HG03571 (cell line): ENCODE measurements around the gene KLF2.

ENCODE experiments used
- ATAC-seq: cut with Tn5 transposase; IDR thresholded peaks from one replicate; pipeline ENCODE4 v1.9.1; 2021; ENCODE audit not compliant: unreplicated experiment

KLF2 gene

DNA sequence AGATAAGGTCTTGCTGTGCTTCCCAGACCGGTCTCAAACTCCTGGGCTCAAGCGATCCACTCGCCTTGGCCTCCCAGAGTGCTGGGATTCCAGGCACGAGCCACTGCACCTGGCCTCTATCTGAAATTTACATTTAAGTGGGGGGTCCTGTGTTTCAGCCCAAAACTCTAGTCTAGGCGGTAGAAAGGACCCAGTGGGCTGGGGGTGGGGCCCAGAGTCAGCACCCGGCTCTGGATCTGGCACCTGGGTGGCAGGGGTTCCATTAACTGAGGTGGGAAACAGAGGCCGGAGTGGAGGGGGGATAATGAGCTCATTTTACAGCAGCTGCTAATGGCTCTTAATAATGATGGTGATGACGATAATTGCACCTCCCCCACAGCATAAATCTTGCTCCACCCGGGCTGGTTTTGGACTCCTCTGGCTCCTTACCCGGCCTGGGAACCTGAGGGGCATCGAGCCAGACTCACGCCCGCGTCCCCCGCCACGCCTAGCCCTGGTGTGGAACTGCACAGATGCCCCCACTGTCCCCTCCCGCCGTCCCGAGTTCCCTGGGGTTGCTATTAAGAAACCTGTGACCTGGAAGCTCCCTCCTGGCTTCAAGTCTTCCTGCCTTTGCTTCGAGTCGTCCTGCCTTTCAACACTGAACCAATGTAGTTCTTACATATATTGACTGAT lies 17.8 kb upstream of the KLF2 start:
- ATAC-seq: no peak

GRCh38 chr19:16308081-16308480 lies 16.5 kb upstream of the KLF2 start:
- no peak for ATAC-seq

- no peak for ATAC-seq
Measured at GRCh38 chr19:16309643-16310042, 15.0 kb upstream of the KLF2 start.

- no peak for ATAC-seq
Measured at GRCh38 chr19:16315825-16316505, 8.7 kb upstream of the KLF2 start.

GRCh38 chr19:16316506-16316882 lies 8.1 kb upstream of the KLF2 start:
- ATAC-seq: no peak

GRCh38 chr19:16319481-16319880 lies 5.1 kb upstream of the KLF2 start:
- ATAC-seq: no peak

- no peak for ATAC-seq
Measured at GRCh38 chr19:16320987-16321386, 3.6 kb upstream of the KLF2 start.

DNA sequence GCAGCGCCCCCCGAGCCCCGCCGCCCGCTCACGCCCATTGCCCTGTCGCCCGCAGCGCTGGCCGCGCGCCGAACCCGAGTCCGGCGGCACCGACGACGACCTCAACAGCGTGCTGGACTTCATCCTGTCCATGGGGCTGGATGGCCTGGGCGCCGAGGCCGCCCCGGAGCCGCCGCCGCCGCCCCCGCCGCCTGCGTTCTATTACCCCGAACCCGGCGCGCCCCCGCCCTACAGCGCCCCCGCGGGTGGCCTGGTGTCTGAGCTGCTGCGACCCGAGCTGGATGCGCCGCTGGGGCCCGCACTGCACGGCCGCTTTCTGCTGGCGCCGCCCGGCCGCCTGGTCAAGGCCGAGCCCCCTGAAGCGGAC lies 518 bp downstream of the KLF2 start:
- no peak for ATAC-seq

DNA sequence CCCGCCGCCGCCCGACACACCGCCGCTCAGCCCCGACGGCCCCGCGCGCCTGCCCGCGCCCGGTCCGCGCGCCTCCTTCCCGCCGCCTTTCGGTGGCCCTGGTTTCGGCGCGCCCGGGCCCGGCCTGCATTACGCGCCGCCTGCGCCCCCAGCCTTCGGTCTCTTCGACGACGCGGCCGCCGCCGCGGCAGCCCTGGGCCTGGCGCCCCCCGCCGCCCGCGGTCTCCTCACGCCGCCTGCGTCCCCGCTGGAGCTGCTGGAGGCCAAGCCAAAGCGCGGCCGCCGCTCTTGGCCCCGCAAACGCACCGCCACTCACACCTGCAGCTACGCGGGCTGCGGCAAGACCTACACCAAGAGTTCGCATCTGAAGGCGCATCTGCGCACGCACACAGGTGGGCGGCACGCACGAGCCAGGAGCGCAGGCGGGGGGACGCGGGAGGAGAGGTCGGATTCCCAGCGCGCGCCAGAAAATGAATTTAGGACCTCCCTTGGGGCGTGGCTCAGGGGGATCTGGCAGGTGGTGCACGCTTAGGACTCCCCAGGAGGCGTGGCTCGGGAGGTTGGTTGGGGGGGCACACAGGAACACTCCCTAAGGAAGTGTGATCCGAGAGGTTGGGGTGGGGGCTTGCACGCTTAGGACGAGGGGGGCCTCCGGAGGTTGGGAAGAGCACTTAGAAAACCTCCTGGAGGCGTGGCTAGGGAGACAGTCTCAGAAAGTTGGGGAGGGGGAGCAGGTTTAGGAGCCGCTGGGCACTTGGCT lies 1.2 kb downstream of the KLF2 start:
- ATAC-seq: no peak

- ATAC-seq: no peak
Measured at GRCh38 chr19:16326401-16327168, 2.0 kb downstream of the KLF2 start.

DNA sequence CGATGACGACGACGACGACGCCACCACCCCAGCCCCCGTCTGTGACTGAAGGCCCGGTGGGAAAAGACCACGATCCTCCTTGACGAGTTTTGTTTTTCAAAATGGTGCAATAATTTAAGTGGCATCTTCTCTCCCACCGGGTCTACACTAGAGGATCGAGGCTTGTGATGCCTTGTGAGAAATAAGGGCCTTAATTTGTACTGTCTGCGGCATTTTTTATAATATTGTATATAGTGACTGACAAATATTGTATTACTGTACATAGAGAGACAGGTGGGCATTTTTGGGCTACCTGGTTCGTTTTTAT lies 2.5 kb downstream of the KLF2 start:
- ATAC-seq: no peak

DNA sequence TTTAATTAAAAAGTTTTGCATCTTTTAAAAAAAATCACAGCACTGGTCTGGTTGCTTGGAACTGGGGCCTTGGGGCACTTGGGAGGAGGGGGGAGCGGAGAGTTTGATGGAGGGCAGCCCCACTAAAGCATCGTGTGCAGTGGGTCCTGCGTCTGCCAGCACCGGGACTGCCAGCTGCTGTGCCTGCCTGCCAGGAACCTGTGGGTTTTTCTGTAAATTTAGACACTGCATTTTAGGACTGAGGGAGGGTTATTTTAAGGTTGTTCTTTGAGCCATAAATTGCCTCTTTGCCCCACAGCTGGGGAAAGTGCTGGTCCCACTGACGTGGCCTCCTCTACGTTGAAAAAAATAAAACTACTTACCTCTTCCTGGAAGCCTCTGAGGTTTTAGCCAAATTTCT lies 2.9 kb downstream of the KLF2 start:
- ATAC-seq: no peak

GRCh38 chr19:16327911-16328823 lies 3.5 kb downstream of the KLF2 start:
- ATAC-seq: no peak

DNA sequence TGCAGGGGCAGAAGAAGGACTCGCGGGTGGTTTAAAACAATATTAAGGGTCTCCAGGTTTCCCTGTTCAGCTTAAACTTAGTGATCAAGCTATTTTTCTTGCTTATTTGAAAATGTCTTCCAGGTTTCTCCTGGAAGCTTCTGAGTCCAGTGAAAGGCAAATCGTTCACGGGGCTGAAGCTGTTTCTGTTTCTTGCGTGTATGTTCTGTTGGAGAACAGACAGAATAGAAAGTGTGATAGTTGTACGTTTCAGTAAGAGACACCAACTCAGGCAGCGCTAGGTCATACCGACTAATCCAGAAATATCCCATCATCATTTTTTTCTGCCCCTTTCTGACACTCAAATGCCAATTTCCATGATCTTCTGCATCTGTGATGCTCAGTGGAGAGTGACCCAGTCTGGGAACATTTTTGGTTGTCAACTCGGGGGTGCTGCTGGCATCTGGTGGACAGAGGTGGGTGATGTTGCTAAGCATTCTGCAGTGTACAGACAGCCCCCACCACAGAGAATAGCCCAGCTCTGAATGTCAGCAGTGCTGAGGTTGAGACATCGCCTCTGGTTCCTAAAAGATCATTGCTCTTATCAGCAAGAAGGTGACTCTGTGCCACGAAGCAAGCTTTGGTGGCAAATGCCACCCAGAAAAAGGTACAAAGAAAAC lies 4.3 kb downstream of the KLF2 start:
- ATAC-seq: no peak

DNA sequence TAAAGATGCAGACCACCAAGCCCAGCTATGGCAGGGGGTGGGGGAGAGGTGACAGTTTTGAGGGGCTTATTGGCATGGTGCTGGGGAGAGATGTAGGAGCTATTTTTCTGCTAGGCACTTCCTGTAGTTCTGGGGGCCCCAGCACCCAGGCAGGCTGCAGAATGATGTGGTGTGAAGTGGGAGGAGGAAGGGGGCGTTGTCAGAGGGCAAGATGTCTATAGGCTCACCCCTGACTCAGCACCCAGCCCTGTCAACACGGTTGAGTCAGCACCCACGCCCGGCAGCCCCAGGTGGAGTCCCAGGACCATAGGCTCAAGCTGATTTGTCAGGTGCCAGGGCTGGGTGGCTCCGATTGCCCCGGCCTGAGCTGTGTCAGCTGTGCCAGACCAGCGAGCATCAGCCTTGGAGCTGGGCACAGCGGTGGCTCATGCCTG lies 5.8 kb downstream of the KLF2 start:
- no peak for ATAC-seq

GRCh38 chr19:16330806-16331690 lies 6.4 kb downstream of the KLF2 start:
- ATAC-seq: no peak

GRCh38 chr19:16333001-16333586 lies 8.5 kb downstream of the KLF2 start:
- no peak for ATAC-seq

DNA sequence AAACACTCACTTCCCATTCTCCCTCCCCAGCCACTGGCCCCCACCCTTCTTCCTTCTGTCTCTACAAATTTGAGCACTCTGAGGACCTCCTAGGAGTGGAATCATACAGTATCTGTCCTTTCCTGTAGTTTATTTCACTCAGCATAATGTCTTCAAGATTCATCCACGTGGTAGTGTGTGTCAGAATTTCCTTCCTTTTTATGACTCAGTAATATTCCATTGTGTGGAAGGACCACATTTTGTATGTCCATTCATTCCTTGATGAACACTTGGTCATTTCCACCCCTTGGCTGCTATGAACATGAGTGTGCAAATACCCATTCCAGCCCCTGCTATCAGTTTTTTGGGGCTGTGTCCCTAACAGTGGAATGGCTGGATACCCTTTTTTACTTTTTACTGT lies 9.8 kb downstream of the KLF2 start:
- ATAC-seq: no peak

- ATAC-seq: no peak
Measured at GRCh38 chr19:16335226-16335625, 10.6 kb downstream of the KLF2 start.
